ENCODE data around the gene ALS2.
"Not testable (repeated sequence)": the region's sequence is repeated elsewhere in the genome, so short reads cannot be mapped to it uniquely, and the experiment has no call there.

Gene ALS2

GRCh38 chr2:201780674-201781493, at the start of gene ALS2:
Gene ALS2 (minus strand): TSS chr2:201780933. CDS start chr2:201768885, 12,048 bp downstream.
- peak; percentile 98 for DNase-seq

- DNase-seq: no peak
Measured at GRCh38 chr2:201828220-201828619, 47.5 kb upstream of the ALS2 start.

- no peak for DNase-seq
Measured at GRCh38 chr2:201827621-201828020, 46.9 kb upstream of the ALS2 start.

- no peak for DNase-seq
Measured at GRCh38 chr2:201824212-201824611, 43.5 kb upstream of the ALS2 start.

- DNase-seq: peak; percentile 92
Measured at GRCh38 chr2:201821080-201821479, 40.3 kb upstream of the ALS2 start.

- peak; percentile 61 for DNase-seq
Measured at GRCh38 chr2:201820383-201821007, 39.8 kb upstream of the ALS2 start.

GRCh38 chr2:201816657-201817575, 36.2 kb upstream of the ALS2 start:
- no peak for DNase-seq

- DNase-seq: peak; percentile 70
Measured at GRCh38 chr2:201813996-201814760, 33.4 kb upstream of the ALS2 start.

GRCh38 chr2:201810604-201811003, 29.9 kb upstream of the ALS2 start:
- not testable (repeated sequence) for DNase-seq

GRCh38 chr2:201809633-201810032, 28.9 kb upstream of the ALS2 start:
- DNase-seq: no peak

GRCh38 chr2:201808027-201808426, 27.3 kb upstream of the ALS2 start:
- no peak for DNase-seq

- peak; percentile 48 for DNase-seq
Measured at GRCh38 chr2:201807452-201807999, 26.8 kb upstream of the ALS2 start.

GRCh38 chr2:201806442-201807170, 25.9 kb upstream of the ALS2 start, which contains the start of gene CDK15:
Gene CDK15 (plus strand): TSS chr2:201806537. CDS start chr2:201806665, 128 bp downstream.
- no peak for DNase-seq

- DNase-seq: not testable (repeated sequence)
Measured at GRCh38 chr2:201798914-201799285, 18.2 kb upstream of the ALS2 start.

GRCh38 chr2:201798252-201798913, 17.6 kb upstream of the ALS2 start:
- DNase-seq: no peak

- no peak for DNase-seq
Measured at GRCh38 chr2:201797175-201797840, 16.6 kb upstream of the ALS2 start.

- DNase-seq: no peak
Measured at GRCh38 chr2:201796478-201796865, 15.7 kb upstream of the ALS2 start.

- DNase-seq: peak; percentile 17
Measured at GRCh38 chr2:201795607-201796477, 15.1 kb upstream of the ALS2 start.

- DNase-seq: no peak
Measured at GRCh38 chr2:201794294-201794693, 13.6 kb upstream of the ALS2 start.
